Hematopoietic multipotent progenitor cell treated with erythropoietin and hydrocortisone succinate and interleukin-3 and kit ligand, for 6 days (in vitro differentiated cells): ENCODE results near the gene UNC5C.

Experiments
- DNase-seq: peaks from one replicate; pipeline ENCODE4 v3.0.0-alpha.2; 2015

UNC5C gene

DNA sequence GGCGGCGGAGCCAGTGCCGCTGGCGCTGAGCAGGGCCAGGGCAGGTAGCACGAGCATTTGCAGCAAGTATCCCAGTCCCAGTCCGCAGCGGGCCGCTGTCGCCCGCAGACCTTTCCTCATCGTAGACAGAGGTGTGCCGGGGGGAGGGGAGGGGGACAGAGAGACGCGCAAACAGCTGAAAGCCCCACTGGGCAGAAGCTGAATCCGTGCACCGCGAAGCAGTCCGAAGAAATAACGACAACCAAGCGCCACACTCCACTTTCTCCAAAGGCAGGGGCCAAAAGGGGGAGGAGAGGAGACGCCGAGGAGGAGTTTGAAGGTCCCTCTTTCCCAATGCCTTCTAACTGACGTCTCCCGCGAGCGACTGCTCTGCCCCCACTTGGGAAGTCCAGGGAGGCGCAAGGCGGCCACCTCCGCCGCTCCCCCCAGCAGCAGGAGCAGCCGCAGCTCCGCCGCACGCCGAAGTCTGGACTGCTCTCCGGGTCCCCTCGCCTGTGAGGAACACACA, at the start of gene UNC5C:
Gene UNC5C, minus strand, starts transcription at position 236 of the 508 bp plus-strand sequence.
- peak; percentile 6 for DNase-seq

DNA sequence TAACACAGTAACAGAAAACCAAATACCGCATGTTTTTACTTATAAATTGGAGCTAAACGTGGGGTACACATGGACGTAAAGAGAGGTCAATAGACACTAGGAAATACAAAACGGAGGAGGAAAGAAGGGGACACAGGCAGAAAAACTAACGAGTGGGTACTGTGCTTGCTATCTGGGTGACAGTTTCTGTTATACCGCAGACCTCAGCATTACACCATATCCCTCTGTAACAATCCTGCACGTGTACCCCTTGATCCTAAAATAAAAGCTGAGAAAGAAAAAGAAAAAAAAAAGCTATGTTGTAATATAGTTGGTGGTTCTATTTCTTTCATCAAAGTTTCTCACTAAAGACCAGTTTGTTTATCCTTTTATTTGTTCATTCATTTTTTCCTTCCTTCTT, 47.9 kb upstream of the UNC5C start:
- DNase-seq = no peak

DNA sequence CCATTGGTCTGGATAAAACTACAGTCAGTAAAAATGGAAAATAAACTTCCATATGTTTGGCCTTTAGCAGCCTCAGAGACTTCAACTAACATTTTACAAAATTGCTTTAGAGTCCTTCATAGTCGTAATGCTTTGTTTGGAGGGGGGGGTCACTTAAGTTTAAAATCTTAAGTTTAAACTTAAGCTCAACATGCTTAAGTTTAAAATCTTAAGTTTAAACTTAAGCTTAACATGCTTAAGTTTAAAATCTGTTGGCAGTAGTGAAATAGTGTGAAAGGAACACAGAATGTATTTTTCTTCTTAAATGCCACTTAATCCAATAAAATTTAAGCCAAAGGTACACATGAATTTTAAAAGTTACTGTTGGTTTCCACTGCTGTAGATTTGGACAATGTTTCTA, 45.9 kb upstream of the UNC5C start:
- no peak for DNase-seq

GRCh38 chr4:95594013-95594412, 45.2 kb upstream of the UNC5C start:
- no peak for DNase-seq

GRCh38 chr4:95591278-95591677, 42.5 kb upstream of the UNC5C start:
- DNase-seq = no peak

- DNase-seq = no peak
These were observed 41.8 kb upstream of the UNC5C start for GRCh38 chr4:95590615-95591014.

- DNase-seq = no peak
These were observed 36.4 kb upstream of the UNC5C start for GRCh38 chr4:95585016-95585695.

- no peak for DNase-seq
These were observed 31.5 kb upstream of the UNC5C start for GRCh38 chr4:95580226-95580625.

DNA sequence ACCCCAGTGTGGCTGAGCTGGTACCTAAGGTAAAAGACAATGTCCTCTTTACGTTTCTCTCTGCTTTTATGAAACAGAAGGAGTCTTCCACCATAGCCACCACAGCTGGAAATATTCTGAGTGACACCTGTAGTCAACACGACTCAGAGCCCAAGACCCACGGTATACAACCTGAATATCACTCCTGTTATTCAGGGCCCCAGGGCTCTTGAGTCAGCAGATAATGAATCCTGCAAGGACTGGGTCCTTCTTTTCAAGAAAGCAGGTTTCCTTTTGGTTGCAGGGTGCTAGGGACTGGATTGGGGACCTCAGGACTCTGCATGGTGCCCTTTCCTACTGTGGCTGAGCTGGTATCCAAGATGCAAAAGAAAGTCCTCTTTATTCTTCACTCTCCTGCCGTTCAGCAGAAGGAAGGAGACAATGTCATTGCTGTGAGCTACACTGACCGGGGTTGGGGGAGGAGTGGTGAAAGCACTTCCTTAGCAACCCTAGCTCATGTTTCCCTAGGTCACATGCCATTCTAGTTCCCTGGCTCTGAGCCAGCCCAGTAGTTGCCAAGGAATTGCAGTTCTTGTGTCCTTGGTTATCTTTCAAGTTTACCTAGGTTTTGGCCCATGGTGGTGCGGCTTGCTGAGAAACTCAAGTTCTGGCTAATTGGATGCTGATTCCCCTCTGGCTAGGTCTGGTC, 23.7 kb upstream of the UNC5C start:
- DNase-seq = peak; percentile 38

- DNase-seq = no peak
These were observed 22.8 kb upstream of the UNC5C start for GRCh38 chr4:95571577-95571976.

GRCh38 chr4:95563638-95564337, 15.0 kb upstream of the UNC5C start:
- DNase-seq = no peak

GRCh38 chr4:95560774-95561173, 12.0 kb upstream of the UNC5C start:
- DNase-seq = no peak

GRCh38 chr4:95556207-95556859, 7.6 kb upstream of the UNC5C start:
- DNase-seq = no peak

GRCh38 chr4:95552942-95553550, 4.3 kb upstream of the UNC5C start:
- peak; percentile 18 for DNase-seq

GRCh38 chr4:95551653-95552052, 2.9 kb upstream of the UNC5C start:
- no peak for DNase-seq

- DNase-seq = no peak
These were observed 1.6 kb upstream of the UNC5C start for GRCh38 chr4:95550115-95550987.

DNA sequence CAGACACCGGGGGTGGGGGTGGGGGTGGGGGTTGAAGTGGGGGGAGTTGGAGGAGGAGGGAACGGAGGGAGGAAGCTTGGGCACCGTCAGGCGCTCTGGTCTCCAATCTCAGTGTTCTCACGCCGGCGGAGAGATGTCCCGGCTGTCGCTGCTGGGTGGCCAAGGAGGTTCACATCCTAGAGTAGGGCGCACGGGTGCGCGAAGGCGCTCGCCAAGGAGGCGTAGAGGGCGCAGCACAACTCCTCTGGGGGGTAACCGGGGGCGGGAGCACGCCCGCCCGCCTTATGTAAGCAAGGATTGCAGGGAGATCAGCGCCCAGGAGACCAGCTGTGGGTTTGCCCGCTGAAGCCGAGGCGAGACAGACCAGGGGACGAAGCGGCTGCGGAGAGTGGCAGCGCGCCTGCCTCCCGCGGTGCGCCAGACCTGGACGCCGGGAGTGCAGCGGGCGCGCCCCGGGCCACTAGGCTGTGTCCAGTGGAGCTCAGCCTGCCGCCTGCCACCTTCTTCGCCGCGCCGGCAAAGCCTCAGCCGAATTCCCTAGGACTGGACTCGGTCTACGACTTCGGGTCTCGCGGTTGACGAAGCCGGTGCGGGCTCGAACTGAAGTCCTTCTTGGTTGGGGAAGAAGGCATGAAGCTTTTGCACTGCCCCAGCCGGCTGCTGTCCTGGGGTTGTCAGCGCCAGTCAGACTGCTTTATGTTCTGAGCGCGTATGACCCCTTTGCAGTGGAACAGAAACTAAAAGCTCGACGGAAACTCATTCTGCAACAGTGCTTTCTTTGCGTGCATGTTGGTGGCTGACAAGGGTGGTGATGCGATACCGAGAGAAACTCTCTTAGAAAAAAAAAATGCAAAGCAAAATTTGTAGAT, 707 bp upstream of the UNC5C start:
- DNase-seq = peak; percentile 20

- peak; percentile 13 for DNase-seq
These were observed 880 bp downstream of the UNC5C start for GRCh38 chr4:95547715-95548471.

- no peak for DNase-seq
These were observed 1.7 kb downstream of the UNC5C start for GRCh38 chr4:95546866-95547714.
